Transverse colon (tissue), 4 donors: ENCODE measurements around the gene OSBPL7.

Experiments used
- CTCF ChIP-seq, 5 experiments: fragments of 200-600 bp in 3 of 5; fragments of 450-650 bp in 2 of 5; sonication (generic) in 3 of 5; IDR thresholded peaks; 1 replicate in 2 of 5; 2 replicates in 3 of 5; pipeline ENCODE4 v1.5.1; 2016 to 2017; ENCODE audit warnings: antibody characterized with exemption in 5 of 5, inconsistent platforms in 3 of 5, mild to moderate bottlenecking in 2 of 5, moderate library complexity in 1 of 5
- EP300 ChIP-seq: sonication (generic); formaldehyde crosslinking; IDR thresholded peaks from one replicate; pipeline ENCODE4 v1.6.1; 2017; ENCODE audit warnings: antibody characterized with exemption, low read depth
- POLR2A ChIP-seq: fragments of 450-650 bp; IDR thresholded peaks from one replicate; pipeline ENCODE4 v1.6.1; 2016; ENCODE audit warnings: antibody characterized with exemption, mild to moderate bottlenecking, moderate library complexity
- POLR2AphosphoS5 ChIP-seq, 3 donors: sonication (generic); formaldehyde crosslinking; IDR thresholded peaks; one replicate each; pipeline ENCODE4 v1.6.1; 2016; ENCODE audit warnings: antibody characterized with exemption in 3 of 3

- no peak for TF ChIP-seq POLR2A
- TF ChIP-seq POLR2AphosphoS5 (IDR thresholded peaks at IDR 0.05): no peak
- no peak for TF ChIP-seq CTCF (IDR thresholded peaks at IDR 0.05)
- no peak for TF ChIP-seq EP300
Observed at GRCh38 chr17:47823519-47823918, 1.9 kb upstream of the OSBPL7 start.
